Natural killer cell (primary cell): ENCODE results near the gene CEACAM3. TPM values are rescaled to one million over a fixed set of nuclear protein-coding genes. Genes with fewer than 3 reads are reported as not detected.

Experiments
- ATAC-seq, 3 donors: fragments of 150-1000 bp in 2 of 3; fragments of 200-7000 bp in 1 of 3; cut with Tn5 transposase; 1 replicate in 1 of 3; 2 replicates in 2 of 3; pipeline ENCODE4 v1.10.0; 2021; ENCODE audit warnings: mild to moderate bottlenecking in 2 of 3, moderate library complexity in 2 of 3
- DNase-seq, 2 donors: peaks; one replicate each; pipeline versions ENCODE4 v3.0.0 to v3.0.0-alpha.2; 2013 to 2021; ENCODE audit warnings: mixed read lengths in 1 of 2
- H3K27ac ChIP-seq: one replicate; pipeline ENCODE4 v1.5.1; 2013; ENCODE audit warnings: mild to moderate bottlenecking, low read length
- H3K27me3 ChIP-seq: one replicate; pipeline ENCODE4 v1.6.1; 2013; ENCODE audit warnings: low read length; ENCODE audit not compliant: control insufficient read depth, insufficient read depth
- H3K36me3 ChIP-seq: one replicate; pipeline ENCODE4 v1.6.1; 2013; ENCODE audit warnings: low read length; ENCODE audit not compliant: control insufficient read depth, insufficient read depth
- H3K4me1 ChIP-seq: one replicate; pipeline ENCODE4 v1.6.1; 2013; ENCODE audit warnings: low read length; ENCODE audit not compliant: control insufficient read depth, insufficient read depth
- H3K4me3 ChIP-seq: one replicate; pipeline ENCODE4 v1.5.1; 2013; ENCODE audit warnings: low read length
- H3K9me3 ChIP-seq: one replicate; pipeline ENCODE4 v1.6.1; 2013; ENCODE audit warnings: low read length; ENCODE audit not compliant: control insufficient read depth, insufficient read depth
- H3K27ac Mint-ChIP-seq, 2 donors: one replicate each; pipeline ENCODE4 v1.8.0; 2022; ENCODE audit warnings: mild to moderate bottlenecking in 2 of 2, mixed read lengths in 2 of 2, moderate library complexity in 1 of 2
- H3K27me3 Mint-ChIP-seq, 2 donors: one replicate each; pipeline ENCODE4 v1.8.0; 2022; ENCODE audit warnings: low read depth in 2 of 2, mixed read lengths in 2 of 2
- H3K36me3 Mint-ChIP-seq: one replicate; pipeline ENCODE4 v1.8.0; 2022; ENCODE audit warnings: mixed read lengths
- H3K4me1 Mint-ChIP-seq, 2 donors: one replicate each; pipeline ENCODE4 v1.8.0; 2022; ENCODE audit warnings: mixed read lengths in 2 of 2
- H3K4me3 Mint-ChIP-seq: one replicate; pipeline ENCODE4 v1.8.0; 2022; ENCODE audit warnings: mild to moderate bottlenecking, moderate library complexity, mixed read lengths
- H3K9me3 Mint-ChIP-seq, 2 donors: one replicate each; pipeline ENCODE4 v1.8.0; 2022; ENCODE audit warnings: mixed read lengths in 2 of 2
- WGBS: methylation state at CpG from one replicate; pipeline ENCODE4 v1.1.7; 2013; ENCODE audit warnings: missing lambda C conversion rate; ENCODE audit not compliant: insufficient coverage; 5-methylcytosine and 5-hydroxymethylcytosine counted together
- intact Hi-C: fragments of 100-400 bp; cut with micrococcal nuclease; formaldehyde crosslinking; loops from one replicate; pipeline ENCODE4 v1.14.2; 2022
- total RNA-seq, 4 donors: library from RNA; stranded (reverse); fragments of 120-200 nt in 1 of 4; gene quantifications; one replicate each; pipeline versions ENCODE4 v1.2.3 to v1.2.4, GENCODE V29; 2013 to 2022
- TF ChIP-seq, protein P1 (sequence below): fragments of 200-600 bp; IDR thresholded peaks from one replicate; pipeline ENCODE4 v1.8.0; 2022; ENCODE audit warnings: antibody characterized with exemption

Gene CEACAM3
- total RNA-seq, 3 donors from 2014 or later (not counting 1 experiment from before 2014, with no cell fraction given): 1.3 to 1.7 TPM; not detected in 1

DNA sequence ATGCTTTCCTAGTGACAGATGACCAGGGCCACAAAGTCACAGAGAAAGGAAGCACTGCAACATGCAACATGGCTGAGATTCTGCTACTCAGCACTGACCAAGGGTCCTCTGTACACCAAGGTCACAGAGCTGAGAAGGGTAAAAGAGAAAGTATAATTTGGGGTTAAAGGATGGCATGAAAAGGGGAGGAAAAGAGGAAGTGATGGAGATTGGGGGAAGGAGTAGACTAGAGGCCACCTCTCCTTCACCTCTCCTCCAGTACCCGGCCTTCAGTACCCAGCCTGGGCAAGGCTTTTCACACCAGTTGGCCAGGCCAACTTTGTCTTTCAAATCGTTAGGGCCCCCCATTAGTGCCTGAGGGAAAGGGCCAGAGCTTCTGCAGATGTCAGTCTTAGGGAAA, 57.4 kb downstream of the CEACAM3 start:
- Mint-ChIP-seq H3K27ac (no peak overlapping the region), H3K9me3 (no peaks in the 10 kb centered on the region), H3K4me1 (no peaks in the 10 kb centered on the region), H3K36me3 (no peaks in the 10 kb centered on the region), H3K4me3 (no peak overlapping the region), H3K27me3 (peaks cover 7 to 17% of the 10 kb centered on the region in 2 donors)
- no peaks in the 10 kb centered on the region for H3K9me3 ChIP-seq
- 55% methylated on average over 1 of the region's 2 CpGs for WGBS
- intact Hi-C loops: no loop called here
- DNase-seq (no peak), ATAC-seq (no peak)
- no peak overlapping the region for H3K4me3 ChIP-seq
- TF ChIP-seq, protein P1, sequence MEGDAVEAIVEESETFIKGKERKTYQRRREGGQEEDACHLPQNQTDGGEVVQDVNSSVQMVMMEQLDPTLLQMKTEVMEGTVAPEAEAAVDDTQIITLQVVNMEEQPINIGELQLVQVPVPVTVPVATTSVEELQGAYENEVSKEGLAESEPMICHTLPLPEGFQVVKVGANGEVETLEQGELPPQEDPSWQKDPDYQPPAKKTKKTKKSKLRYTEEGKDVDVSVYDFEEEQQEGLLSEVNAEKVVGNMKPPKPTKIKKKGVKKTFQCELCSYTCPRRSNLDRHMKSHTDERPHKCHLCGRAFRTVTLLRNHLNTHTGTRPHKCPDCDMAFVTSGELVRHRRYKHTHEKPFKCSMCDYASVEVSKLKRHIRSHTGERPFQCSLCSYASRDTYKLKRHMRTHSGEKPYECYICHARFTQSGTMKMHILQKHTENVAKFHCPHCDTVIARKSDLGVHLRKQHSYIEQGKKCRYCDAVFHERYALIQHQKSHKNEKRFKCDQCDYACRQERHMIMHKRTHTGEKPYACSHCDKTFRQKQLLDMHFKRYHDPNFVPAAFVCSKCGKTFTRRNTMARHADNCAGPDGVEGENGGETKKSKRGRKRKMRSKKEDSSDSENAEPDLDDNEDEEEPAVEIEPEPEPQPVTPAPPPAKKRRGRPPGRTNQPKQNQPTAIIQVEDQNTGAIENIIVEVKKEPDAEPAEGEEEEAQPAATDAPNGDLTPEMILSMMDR: no peak
- no peaks in the 10 kb centered on the region for H3K36me3 ChIP-seq
- H3K4me1 ChIP-seq: no peaks in the 10 kb centered on the region
- no peak overlapping the region for H3K27ac ChIP-seq
- H3K27me3 ChIP-seq: no peaks in the 10 kb centered on the region

DNA sequence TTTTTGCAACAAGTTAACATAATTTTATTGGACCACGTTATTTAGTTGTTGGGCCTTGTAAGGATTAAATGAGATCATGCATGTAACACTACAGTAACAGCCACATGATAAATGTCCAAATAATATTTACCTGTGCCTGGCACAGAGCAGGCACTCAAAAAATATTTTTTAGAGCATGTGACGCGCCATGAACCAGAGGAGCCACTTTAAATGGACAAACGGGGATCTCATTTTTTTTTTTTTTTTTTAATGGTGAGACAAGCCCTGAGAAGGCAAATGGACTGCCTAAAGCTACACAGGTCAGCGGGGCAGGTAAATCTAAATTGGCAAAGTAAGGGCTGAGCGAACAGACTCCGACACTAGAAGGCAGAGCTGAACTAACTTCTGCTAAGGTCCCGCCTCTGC, 62.8 kb downstream of the CEACAM3 start:
- Mint-ChIP-seq H3K27ac (peak overlapping the region; percentile 94 to 96), H3K27me3 (peaks cover 0 to 4% of the 10 kb centered on the region in 2 donors), H3K36me3 (no peaks in the 10 kb centered on the region), H3K4me1 (peaks cover 34 to 48% of the 10 kb centered on the region in 2 donors), H3K9me3 (no peaks in the 10 kb centered on the region), H3K4me3 (peak overlapping the region; percentile 95)
- TF ChIP-seq, protein P1: no peak
- Histone ChIP-seq H3K4me3 (peak overlapping the region; percentile 82), H3K36me3 (peaks cover 33% of the 10 kb centered on the region), H3K9me3 (no peaks in the 10 kb centered on the region), H3K27ac (peak overlapping the region; percentile 92), H3K27me3 (no peaks in the 10 kb centered on the region), H3K4me1 (peaks cover 42% of the 10 kb centered on the region)
- WGBS: 5% methylated on average over 7 of the region's 8 CpGs
- no peak for ATAC-seq
- intact Hi-C loops: loop anchor here (1.0 to 2.0 kb wide), 3 partner anchors 28 to 176 kb away; no protein-coding TSS in a partner anchor
- DNase-seq: no peak

DNA sequence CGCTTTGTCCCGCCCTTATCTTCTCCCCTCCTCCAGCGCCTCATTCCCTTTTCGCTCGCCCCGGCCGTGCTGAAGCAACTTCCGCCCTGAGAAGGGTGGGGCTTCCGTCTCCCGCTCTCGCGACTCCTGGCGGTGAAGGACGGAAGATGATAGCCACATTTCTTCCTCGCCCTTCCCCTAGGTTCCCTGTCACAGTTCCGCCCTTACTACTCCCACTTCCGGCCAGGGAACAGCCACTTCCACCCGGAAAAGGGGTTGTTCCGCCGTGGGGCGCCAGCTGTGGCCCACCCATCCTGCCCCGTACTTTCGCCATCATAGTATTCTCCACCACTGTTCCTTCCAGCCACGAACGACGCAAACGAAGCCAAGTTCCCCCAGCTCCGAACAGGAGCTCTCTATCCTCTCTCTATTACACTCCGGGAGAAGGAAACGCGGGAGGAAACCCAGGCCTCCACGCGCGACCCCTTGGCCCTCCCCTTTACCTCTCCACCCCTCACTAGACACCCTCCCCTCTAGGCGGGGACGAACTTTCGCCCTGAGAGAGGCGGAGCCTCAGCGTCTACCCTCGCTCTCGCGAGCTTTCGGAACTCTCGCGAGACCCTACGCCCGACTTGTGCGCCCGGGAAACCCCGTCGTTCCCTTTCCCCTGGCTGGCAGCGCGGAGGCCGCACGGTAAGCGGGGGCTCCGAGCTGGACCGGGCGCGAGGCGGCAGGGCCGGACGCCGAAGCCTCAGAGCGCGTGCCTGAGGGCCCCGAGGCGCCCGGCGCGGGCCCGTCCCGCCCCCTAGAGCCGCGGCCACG, 63.4 kb downstream of the CEACAM3 start, which contains the start of gene RPS19:
Gene RPS19 (plus strand): TSS at position 638 of the 801 bp plus-strand sequence. CDS start 520 bp downstream, outside the sequence.
- Mint-ChIP-seq H3K27ac (peak within 1 kb of the TSS; percentile 94 to 96), H3K9me3 (no peaks in the 10 kb centered on the region), H3K27me3 (no peaks in the 10 kb centered on the region), H3K36me3 (no peaks in the 10 kb centered on the region), H3K4me1 (peaks cover 35 to 52% of the 10 kb centered on the region in 2 donors), H3K4me3 (peak within 1 kb of the TSS; percentile 95)
- Histone ChIP-seq H3K27ac (peak within 1 kb of the TSS; percentile 92), H3K27me3 (no peaks in the 10 kb centered on the region), H3K4me1 (peaks cover 48% of the 10 kb centered on the region), H3K36me3 (peaks cover 39% of the 10 kb centered on the region), H3K4me3 (peak within 1 kb of the TSS; percentile 82), H3K9me3 (no peaks in the 10 kb centered on the region)
- intact Hi-C loops: loop anchor here (1.0 to 2.0 kb wide), 4 partner anchors 11 to 175 kb away; no protein-coding TSS in a partner anchor
- TF ChIP-seq, protein P1: peak; percentile 72
- WGBS: under 1% methylated on average over 76 of the region's 76 CpGs
- DNase-seq: peak; percentile 98 to 99
- ATAC-seq: peak; percentile 86 to 95 (median 86)
